KMS-11 (cell line): ENCODE data around the gene GNG5.

ENCODE experiments used
- H2AFZ ChIP-seq: fragments of 200-600 bp; sonication (generic); 2 replicates; pipeline ENCODE4 v1.6.1; 2016; ENCODE audit warnings: antibody characterized with exemption, mixed run types, low read depth
- H3K27ac ChIP-seq: fragments of 200-600 bp; sonication (generic); 2 replicates; pipeline ENCODE4 v1.6.1; 2016; ENCODE audit warnings: mild to moderate bottlenecking, mixed run types
- H3K27me3 ChIP-seq: fragments of 200-600 bp; sonication (generic); 2 replicates; pipeline ENCODE4 v1.6.1; 2017; ENCODE audit warnings: mild to moderate bottlenecking, low read depth, mixed run types, moderate library complexity; ENCODE audit not compliant: insufficient read depth
- H3K36me3 ChIP-seq: fragments of 200-600 bp; sonication (generic); 2 replicates; pipeline ENCODE4 v1.6.1; 2017; ENCODE audit warnings: mild to moderate bottlenecking, mixed run types; ENCODE audit not compliant: insufficient read depth
- H3K4me1 ChIP-seq: fragments of 200-600 bp; sonication (generic); 2 replicates; pipeline ENCODE4 v1.6.1; 2016; ENCODE audit warnings: mild to moderate bottlenecking, low read depth, mixed run types; ENCODE audit not compliant: poor library complexity, severe bottlenecking
- H3K4me2 ChIP-seq: fragments of 200-600 bp; sonication (generic); 2 replicates; pipeline ENCODE4 v1.7.0; 2016; ENCODE audit warnings: mild to moderate bottlenecking, mixed run types
- H3K4me3 ChIP-seq: fragments of 200-600 bp; sonication (generic); IDR thresholded peaks from 2 replicates; pipeline ENCODE4 v1.6.1; 2017; ENCODE audit warnings: low read depth, low read length, mixed read lengths; ENCODE audit not compliant: insufficient read depth
- H3K79me2 ChIP-seq: fragments of 200-600 bp; sonication (generic); 2 replicates; pipeline ENCODE4 v1.6.1; 2016; ENCODE audit warnings: low read depth, mixed run types; ENCODE audit not compliant: insufficient read depth
- H3K9ac ChIP-seq: fragments of 200-600 bp; sonication (generic); 2 replicates; pipeline ENCODE4 v1.6.1; 2016; ENCODE audit warnings: mild to moderate bottlenecking, mixed run types
- H4K20me1 ChIP-seq: fragments of 200-600 bp; sonication (generic); 2 replicates; pipeline ENCODE4 v1.6.1; 2016; ENCODE audit warnings: mild to moderate bottlenecking, mixed run types; ENCODE audit not compliant: insufficient read depth
- TF ChIP-seq, protein P1 (sequence below): fragments of 200-600 bp; sonication (generic); conservative IDR thresholded peaks from 2 replicates; pipeline ENCODE4 v1.6.1; 2017; ENCODE audit warnings: low read depth, mild to moderate bottlenecking, antibody characterized with exemption, low read length, moderate library complexity, mixed read lengths

GNG5 gene

GRCh38 chr1:84497631-84498275 is 8.6 kb downstream of the GNG5 start:
- Histone ChIP-seq H3K36me3 (no peaks in the 10 kb centered on the region), H2AFZ (no peak overlapping the region), H3K4me1 (peaks cover 25% of the 10 kb centered on the region), H3K27me3 (no peaks in the 10 kb centered on the region), H4K20me1 (no peaks in the 10 kb centered on the region), H3K4me3 (no peak overlapping the region), H3K27ac (no peak overlapping the region), H3K79me2 (peaks cover 14% of the 10 kb centered on the region; the same call in 1 of the 2 replicates), H3K9ac (no peak overlapping the region), H3K4me2 (no peak overlapping the region)
- TF ChIP-seq, protein P1, sequence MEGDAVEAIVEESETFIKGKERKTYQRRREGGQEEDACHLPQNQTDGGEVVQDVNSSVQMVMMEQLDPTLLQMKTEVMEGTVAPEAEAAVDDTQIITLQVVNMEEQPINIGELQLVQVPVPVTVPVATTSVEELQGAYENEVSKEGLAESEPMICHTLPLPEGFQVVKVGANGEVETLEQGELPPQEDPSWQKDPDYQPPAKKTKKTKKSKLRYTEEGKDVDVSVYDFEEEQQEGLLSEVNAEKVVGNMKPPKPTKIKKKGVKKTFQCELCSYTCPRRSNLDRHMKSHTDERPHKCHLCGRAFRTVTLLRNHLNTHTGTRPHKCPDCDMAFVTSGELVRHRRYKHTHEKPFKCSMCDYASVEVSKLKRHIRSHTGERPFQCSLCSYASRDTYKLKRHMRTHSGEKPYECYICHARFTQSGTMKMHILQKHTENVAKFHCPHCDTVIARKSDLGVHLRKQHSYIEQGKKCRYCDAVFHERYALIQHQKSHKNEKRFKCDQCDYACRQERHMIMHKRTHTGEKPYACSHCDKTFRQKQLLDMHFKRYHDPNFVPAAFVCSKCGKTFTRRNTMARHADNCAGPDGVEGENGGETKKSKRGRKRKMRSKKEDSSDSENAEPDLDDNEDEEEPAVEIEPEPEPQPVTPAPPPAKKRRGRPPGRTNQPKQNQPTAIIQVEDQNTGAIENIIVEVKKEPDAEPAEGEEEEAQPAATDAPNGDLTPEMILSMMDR: no peak

DNA sequence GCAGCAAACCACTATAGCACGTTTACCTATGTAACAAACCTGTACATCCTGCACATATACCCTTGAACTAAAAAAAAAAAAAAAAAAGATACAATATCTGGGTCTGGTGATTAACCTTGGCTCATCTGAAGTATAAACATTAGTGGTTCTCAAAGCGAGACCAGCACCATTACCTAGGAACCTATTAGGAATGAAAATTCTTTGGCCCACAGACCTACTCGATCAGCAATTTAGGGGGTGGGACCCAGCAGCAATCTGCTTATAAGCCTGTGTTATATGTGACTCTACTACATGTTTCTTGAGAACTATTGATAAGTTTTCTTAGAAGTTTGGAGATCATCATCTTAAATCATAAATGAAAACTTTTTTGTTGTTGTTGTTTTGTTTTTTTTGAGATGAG is 9.9 kb downstream of the GNG5 start:
- Histone ChIP-seq H2AFZ (no peak overlapping the region), H3K9ac (no peak overlapping the region), H4K20me1 (no peaks in the 10 kb centered on the region), H3K4me1 (peaks cover 13% of the 10 kb centered on the region), H3K27ac (no peak overlapping the region), H3K4me2 (no peak overlapping the region), H3K36me3 (no peaks in the 10 kb centered on the region), H3K4me3 (no peak overlapping the region), H3K27me3 (no peaks in the 10 kb centered on the region), H3K79me2 (peaks cover 4% of the 10 kb centered on the region; the same call in 1 of the 2 replicates)
- TF ChIP-seq, protein P1: no peak

DNA sequence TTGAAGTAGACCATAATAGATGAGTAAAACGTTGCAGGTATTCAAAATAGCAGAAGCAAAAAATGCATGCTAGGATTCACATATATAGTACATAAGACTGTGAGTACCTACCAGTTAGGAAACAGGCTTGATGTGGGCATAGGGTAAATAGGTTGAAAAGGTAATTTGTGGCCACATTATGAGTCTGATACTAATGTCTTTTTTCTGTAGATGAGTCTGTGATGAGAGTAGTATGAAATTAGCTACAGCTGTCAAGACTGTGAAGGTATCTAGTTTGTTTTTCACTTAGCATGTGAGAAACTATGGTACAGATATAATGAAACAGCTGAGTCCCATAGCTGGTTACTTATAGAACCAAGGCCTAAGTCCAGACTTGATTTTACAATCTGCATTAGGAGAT is 12.6 kb downstream of the GNG5 start:
- H3K36me3 ChIP-seq: no peaks in the 10 kb centered on the region
- H3K4me2 ChIP-seq: no peak overlapping the region
- H2AFZ ChIP-seq: no peak overlapping the region
- H3K27me3 ChIP-seq: no peaks in the 10 kb centered on the region
- TF ChIP-seq, protein P1: no peak
- H4K20me1 ChIP-seq: no peaks in the 10 kb centered on the region
- H3K9ac ChIP-seq: no peak overlapping the region
- no peak overlapping the region for H3K27ac ChIP-seq
- no peaks in the 10 kb centered on the region for H3K4me1 ChIP-seq
- no peaks in the 10 kb centered on the region for H3K79me2 ChIP-seq
- no peak overlapping the region for H3K4me3 ChIP-seq

GRCh38 chr1:84492726-84493125 is 13.7 kb downstream of the GNG5 start:
- Histone ChIP-seq H3K27me3 (no peaks in the 10 kb centered on the region), H3K36me3 (no peaks in the 10 kb centered on the region), H3K79me2 (no peaks in the 10 kb centered on the region), H4K20me1 (no peaks in the 10 kb centered on the region), H3K27ac (no peak overlapping the region), H3K4me1 (no peaks in the 10 kb centered on the region), H3K9ac (no peak overlapping the region), H3K4me3 (no peak overlapping the region), H2AFZ (no peak overlapping the region), H3K4me2 (no peak overlapping the region)
- TF ChIP-seq, protein P1: no peak
